Progenitor cell of endocrine pancreas (in vitro differentiated cells): ENCODE measurements around the gene PPP6R3. TPM values are rescaled to one million over a fixed set of nuclear protein-coding genes. Genes with fewer than 3 reads are reported as not detected.

Experiments used
- DNase-seq: peaks from one replicate; pipeline ENCODE4 v3.0.0; 2021; ENCODE audit warnings: low spot score; ENCODE audit not compliant: unreplicated experiment
- H3K27ac Mint-ChIP-seq: 2 replicates; pipeline ENCODE4 v1.8.0; 2021; ENCODE audit warnings: mild to moderate bottlenecking, moderate library complexity, mixed read lengths
- H3K27me3 Mint-ChIP-seq: 2 replicates; pipeline ENCODE4 v1.8.0; 2021; ENCODE audit warnings: mixed read lengths
- H3K36me3 Mint-ChIP-seq: 2 replicates; pipeline ENCODE4 v1.8.0; 2022; ENCODE audit warnings: mixed read lengths; ENCODE audit not compliant: insufficient read depth
- H3K4me1 Mint-ChIP-seq: 2 replicates; pipeline ENCODE4 v1.8.0; 2021; ENCODE audit warnings: low read depth, mixed read lengths
- H3K4me3 Mint-ChIP-seq: 2 replicates; pipeline ENCODE4 v1.8.0; 2021; ENCODE audit warnings: low read depth, mild to moderate bottlenecking, moderate library complexity, mixed read lengths
- H3K9me3 Mint-ChIP-seq: 2 replicates; pipeline ENCODE4 v1.8.0; 2021; ENCODE audit warnings: low read depth, mixed read lengths
- total RNA-seq: library from RNA; stranded (reverse); gene quantifications from 2 replicates; pipeline ENCODE4 v1.2.1, GENCODE V29; 2021
- TF ChIP-seq, protein P1 (sequence below): fragments of 200-600 bp; sonication (generic); IDR thresholded peaks from one replicate; pipeline ENCODE4 v1.5.0; 2021; ENCODE audit warnings: antibody characterized with exemption, mild to moderate bottlenecking; ENCODE audit not compliant: unreplicated experiment

The PPP6R3 gene
- total RNA-seq, 1 donor from 2014 or later: 124 TPM

DNA sequence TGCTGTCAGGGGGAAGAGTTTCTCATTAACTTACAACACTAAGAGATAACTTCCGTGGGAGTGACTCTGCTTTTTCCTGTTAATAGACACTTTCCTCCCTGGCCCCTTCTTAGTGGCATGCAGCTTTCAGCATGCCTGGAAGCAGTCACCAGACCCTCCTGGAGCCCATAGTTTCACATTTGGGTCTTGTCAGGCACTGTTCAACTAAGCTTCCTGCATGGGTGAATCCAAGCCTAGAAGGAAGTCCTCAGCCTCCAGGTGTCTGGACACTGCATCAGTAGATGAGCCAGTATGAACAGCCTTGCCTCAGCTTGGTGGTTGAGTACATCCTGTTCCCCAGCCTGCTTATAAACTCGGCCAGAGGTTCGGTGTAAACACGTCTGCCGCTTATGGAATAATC is 68.1 kb downstream of the PPP6R3 start:
- Mint-ChIP-seq H3K4me1 (peaks cover 14% of the 10 kb centered on the region), H3K4me3 (no peak overlapping the region), H3K27ac (peak overlapping the region; percentile 77), H3K36me3 (peaks cover 17% of the 10 kb centered on the region), H3K9me3 (no peaks in the 10 kb centered on the region), H3K27me3 (no peaks in the 10 kb centered on the region)
- DNase-seq: no peak
- TF ChIP-seq, protein P1, sequence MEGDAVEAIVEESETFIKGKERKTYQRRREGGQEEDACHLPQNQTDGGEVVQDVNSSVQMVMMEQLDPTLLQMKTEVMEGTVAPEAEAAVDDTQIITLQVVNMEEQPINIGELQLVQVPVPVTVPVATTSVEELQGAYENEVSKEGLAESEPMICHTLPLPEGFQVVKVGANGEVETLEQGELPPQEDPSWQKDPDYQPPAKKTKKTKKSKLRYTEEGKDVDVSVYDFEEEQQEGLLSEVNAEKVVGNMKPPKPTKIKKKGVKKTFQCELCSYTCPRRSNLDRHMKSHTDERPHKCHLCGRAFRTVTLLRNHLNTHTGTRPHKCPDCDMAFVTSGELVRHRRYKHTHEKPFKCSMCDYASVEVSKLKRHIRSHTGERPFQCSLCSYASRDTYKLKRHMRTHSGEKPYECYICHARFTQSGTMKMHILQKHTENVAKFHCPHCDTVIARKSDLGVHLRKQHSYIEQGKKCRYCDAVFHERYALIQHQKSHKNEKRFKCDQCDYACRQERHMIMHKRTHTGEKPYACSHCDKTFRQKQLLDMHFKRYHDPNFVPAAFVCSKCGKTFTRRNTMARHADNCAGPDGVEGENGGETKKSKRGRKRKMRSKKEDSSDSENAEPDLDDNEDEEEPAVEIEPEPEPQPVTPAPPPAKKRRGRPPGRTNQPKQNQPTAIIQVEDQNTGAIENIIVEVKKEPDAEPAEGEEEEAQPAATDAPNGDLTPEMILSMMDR: no peak

GRCh38 chr11:68531129-68531693 is 70.7 kb downstream of the PPP6R3 start:
- Mint-ChIP-seq H3K9me3 (no peaks in the 10 kb centered on the region), H3K4me1 (peaks cover 14% of the 10 kb centered on the region), H3K27ac (no peak overlapping the region), H3K27me3 (no peaks in the 10 kb centered on the region), H3K36me3 (peaks cover 9% of the 10 kb centered on the region), H3K4me3 (no peak overlapping the region)
- DNase-seq: no peak
- TF ChIP-seq, protein P1: no peak

DNA sequence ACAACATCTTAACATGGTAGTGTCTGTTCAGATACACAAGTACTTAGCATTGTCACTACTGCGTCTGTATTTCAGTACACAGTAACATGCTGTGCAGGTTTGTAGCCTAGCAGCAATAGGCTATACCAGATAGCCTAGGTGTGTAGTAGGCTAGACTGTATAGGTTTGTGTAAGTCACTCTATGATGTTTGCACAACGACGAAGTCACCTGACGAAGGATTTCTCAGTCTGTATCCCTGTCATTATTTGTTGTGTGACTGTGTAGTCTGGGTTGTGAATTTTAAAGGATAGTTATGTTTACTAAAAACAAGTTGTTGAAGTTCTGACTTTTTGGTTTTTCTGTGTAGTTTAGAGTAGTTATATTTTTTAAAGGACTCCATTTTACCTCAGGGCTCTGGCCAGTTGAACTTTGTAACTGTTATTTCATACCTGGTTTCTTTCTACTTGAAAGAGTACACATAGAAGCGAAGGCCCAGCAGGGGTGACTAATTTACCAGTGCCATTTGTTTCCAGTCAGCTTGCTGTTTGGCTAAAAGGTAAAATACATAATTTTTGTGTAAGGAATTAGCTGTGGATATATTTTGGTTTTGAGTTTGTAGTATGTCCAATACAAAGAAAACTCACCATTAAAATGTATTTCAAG is 72.3 kb downstream of the PPP6R3 start:
- H3K27ac Mint-ChIP-seq: peak overlapping the region; percentile 81
- H3K4me1 Mint-ChIP-seq: peaks cover 14% of the 10 kb centered on the region
- TF ChIP-seq, protein P1: no peak
- H3K36me3 Mint-ChIP-seq: peaks cover 4% of the 10 kb centered on the region
- no peaks in the 10 kb centered on the region for H3K9me3 Mint-ChIP-seq
- H3K27me3 Mint-ChIP-seq: no peaks in the 10 kb centered on the region
- DNase-seq: no peak
- no peak overlapping the region for H3K4me3 Mint-ChIP-seq

DNA sequence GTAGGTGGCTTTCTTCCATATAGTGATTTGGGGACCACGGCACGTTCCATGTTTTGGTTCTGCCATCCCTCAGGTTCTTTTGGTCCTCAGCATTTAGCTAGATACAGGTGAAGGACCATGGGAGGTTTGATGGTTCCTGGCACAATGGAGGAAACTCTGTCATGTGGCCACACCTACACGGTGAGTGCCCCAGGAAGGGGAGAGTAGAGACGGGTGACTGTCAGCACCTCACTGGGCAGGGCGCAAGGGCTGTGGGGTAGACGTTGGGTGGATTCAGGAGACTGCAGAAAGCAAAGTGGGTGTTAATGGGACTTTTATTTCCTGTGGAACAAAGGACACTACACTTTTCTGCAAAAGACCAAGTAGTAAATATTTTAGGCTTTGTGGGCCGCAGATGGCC is 73.4 kb downstream of the PPP6R3 start:
- Mint-ChIP-seq H3K27ac (peak overlapping the region; percentile 78), H3K27me3 (no peaks in the 10 kb centered on the region), H3K4me1 (peaks cover 14% of the 10 kb centered on the region), H3K36me3 (peaks cover 2% of the 10 kb centered on the region), H3K9me3 (no peaks in the 10 kb centered on the region), H3K4me3 (no peak overlapping the region)
- DNase-seq: no peak
- TF ChIP-seq, protein P1: no peak

- DNase-seq: no peak
- TF ChIP-seq, protein P1: no peak
- Mint-ChIP-seq H3K27me3 (no peaks in the 10 kb centered on the region), H3K4me3 (no peak overlapping the region), H3K9me3 (no peaks in the 10 kb centered on the region), H3K4me1 (peaks cover 14% of the 10 kb centered on the region), H3K36me3 (peaks cover 10% of the 10 kb centered on the region), H3K27ac (no peak overlapping the region)
Observed at GRCh38 chr11:68535098-68535497, 74.5 kb downstream of the PPP6R3 start.
